CD4-positive, alpha-beta T cell treated with Interleukin-1 beta for 1 hour (primary cell): ENCODE results near the gene C16orf86.

Experiments used
- DNase-seq, 2 donors: peaks; one replicate each; pipeline ENCODE4 v3.0.0-alpha.2; 2020 to 2022

Gene C16orf86

GRCh38 chr16:67699265-67699664 lies 32.7 kb downstream of the C16orf86 start:
- no peak for DNase-seq

GRCh38 chr16:67701420-67701819 lies 34.8 kb downstream of the C16orf86 start:
- DNase-seq: no peak

DNA sequence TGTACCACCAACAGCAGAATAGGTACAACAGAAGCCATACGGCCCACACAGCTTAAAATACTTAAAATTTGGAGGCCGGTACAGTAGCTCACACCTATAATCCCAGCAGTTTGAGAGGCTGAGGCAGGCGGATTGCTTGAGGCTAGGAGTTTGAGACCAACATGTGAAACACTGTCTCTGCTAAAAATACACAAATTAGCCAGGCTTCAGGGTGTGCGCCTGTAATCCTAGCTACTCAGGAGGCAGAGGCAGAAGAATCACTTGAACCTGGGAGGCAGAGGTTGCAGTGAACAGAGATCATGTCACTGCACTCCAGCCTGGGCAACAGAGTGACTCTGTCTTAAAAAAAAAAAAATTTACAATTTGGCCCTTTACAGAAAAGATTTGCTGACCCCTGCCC lies 35.5 kb downstream of the C16orf86 start:
- no peak for DNase-seq

DNA sequence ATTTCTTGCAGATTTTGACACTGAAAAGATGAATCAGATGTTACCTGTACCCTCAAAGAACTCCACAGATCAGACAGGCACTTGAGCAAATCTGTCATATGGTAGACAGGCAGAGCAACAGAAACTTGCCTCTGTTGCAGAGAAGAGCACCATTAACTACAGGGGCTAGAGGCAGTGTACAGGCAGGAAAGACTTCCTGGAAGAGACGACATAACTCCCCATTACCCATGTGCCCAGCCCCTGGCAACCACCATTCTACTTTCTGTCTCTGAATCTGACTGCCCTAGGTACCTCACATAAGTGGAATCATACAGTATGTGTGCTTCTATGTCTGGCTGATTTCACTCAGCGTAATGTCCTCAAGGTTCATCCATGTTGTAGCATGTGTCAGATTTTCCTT lies 37.0 kb downstream of the C16orf86 start:
- DNase-seq: no peak

- DNase-seq: no peak
Measured at GRCh38 chr16:67704110-67704509, 37.5 kb downstream of the C16orf86 start.

DNA sequence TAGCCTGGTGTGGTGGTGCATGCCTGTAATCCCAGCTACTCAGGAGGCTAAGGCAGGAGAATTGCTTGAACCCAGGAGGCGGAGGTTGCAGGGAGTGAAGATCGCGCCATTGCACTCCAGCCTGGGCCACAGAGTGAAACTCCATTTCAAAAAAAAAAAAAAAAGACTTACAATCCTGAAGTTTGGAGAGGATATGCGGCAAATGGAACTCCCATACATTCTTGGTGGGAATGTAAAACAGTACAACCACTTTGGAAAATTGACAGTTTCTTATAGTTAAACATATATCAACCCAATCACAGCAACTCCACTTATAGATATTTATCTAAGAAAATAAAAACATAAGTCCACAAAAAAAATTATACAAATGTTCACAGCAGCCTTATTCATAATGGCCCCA lies 40.6 kb downstream of the C16orf86 start:
- DNase-seq: no peak

GRCh38 chr16:67707790-67708189 lies 41.2 kb downstream of the C16orf86 start:
- no peak for DNase-seq

- DNase-seq: no peak
Measured at GRCh38 chr16:67708368-67708771, 41.8 kb downstream of the C16orf86 start.

DNA sequence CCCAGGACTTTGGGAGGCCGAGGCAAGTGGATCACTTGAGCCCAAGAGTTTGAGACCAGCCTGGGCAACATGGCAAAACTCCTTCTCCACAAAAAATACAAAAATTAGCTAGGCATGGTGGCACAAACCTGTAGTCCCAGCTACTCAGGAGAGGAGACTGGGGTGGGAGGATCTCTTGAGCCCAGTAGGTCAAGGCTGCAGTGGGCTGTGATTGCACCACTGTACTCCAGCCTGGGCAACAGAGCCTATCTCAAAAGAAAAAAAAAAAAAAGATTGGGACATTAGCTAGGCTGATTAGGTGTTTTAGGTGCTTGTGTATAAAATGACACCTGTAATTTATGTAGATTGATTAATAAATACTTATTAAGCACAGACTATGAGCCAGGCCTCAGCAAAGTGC lies 42.4 kb downstream of the C16orf86 start:
- no peak for DNase-seq

GRCh38 chr16:67710607-67711006 lies 44.0 kb downstream of the C16orf86 start:
- no peak for DNase-seq

GRCh38 chr16:67713647-67714273 lies 47.1 kb downstream of the C16orf86 start:
- no peak for DNase-seq

- DNase-seq: no peak
Measured at GRCh38 chr16:67714522-67714921, 47.9 kb downstream of the C16orf86 start.

GRCh38 chr16:67716097-67716496 lies 49.5 kb downstream of the C16orf86 start:
- DNase-seq: no peak
